ENCODE measurements around the gene PLA2G15.

Gene PLA2G15

DNA sequence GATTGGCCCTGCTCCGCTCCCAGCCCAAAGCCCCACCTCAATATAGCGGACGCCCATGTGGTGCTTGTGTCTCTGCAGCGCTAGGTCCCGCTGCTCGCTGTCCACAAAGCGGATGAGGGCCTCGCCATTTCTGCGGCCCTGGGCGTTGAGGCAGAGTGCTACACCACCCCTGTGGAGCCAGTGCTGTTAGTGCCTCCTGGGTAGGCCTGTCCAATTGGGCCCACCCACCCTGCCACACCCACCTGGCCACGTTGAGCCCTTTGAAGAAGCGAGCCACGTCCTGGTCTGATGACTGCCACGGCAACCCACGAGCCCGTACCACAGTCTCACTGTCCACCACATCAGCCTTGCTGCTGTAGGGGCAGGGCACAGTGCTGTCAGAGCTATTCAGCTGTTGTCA lies 12.8 kb upstream of the PLA2G15 start:
- no peak for DNase-seq (ENCODE audit: low spot score)

DNA sequence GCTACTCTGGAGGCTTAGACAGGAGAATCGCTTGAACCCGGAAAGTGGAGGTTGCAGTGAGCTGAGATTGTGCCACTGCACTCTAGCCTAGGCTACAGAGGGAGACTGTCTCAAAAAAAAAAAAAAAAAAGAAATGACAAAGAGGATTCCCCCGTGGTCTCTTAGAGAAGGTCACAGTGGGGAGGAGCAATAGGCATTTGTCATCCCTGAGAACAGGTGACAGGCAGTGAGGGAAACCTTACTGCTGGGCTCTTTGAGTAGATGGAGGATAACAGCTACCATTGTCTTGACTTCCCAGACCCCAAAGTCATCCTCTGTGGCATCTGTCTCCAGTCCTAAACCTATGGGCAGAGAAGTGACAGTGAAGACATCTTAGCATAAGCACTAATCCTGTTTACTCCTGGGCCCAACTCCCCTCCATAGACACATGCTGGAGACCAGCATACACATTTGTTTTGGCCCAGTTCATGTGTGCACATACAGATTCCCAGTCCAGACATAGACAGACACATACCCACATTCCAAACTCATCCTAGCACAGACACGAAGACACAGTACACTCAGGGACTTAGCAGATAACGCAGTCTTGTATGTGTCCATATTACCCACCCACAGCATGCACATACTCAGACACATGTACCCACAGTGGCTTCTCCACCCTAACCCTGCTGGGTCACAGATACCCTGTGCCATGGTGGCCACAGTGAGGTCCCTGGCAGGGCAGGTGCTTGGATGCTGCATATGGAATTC lies 11.9 kb upstream of the PLA2G15 start:
- DNase-seq (ENCODE audit: low spot score): no peak

- DNase-seq (ENCODE audit: low spot score): no peak
These were observed 11.4 kb upstream of the PLA2G15 start for GRCh38 chr16:68233835-68234187.

DNA sequence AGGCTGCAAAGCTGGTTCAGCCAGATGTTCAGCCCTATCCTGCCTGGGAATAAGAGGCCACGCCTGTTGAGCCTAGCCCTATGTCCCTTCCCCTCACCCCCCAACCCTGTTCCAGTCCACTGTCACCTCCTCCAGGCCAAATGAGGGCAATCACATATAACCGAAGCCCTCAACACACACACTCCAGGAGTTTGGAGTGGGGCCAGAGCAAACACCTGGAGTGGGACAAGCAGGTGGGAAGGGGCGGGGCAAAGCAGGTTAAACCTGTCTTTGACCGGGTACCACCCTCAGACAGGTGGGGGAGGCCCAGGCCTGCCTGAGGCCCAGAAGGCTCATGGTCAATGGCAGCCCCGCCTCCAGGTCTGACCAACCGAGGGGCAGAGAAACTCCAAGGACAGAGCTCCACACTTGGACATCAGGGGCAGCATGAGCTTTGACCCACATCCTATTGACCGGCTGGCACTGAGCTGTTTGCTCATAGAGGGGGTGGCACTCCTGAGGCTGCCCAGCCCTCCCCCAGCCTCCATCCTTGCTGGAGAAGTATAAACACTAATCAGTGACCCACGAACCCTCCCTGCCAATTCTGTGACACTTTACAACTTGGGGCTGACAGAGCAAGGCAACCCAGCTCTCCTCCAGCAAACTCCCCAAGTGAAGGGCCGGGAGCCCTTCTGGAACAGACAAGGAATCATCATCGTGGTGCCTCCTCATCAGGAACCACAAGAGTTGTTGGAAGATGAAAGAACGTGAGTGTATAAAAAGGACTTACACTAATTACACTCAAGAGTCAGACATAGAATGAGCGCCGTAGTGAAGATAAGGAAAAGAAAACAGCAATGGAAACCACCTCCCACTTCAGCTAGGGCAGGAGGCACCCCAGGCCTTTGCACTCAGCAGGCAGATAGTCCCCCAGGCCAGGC lies 10.7 kb upstream of the PLA2G15 start:
- no peak for DNase-seq (ENCODE audit: low spot score)

DNA sequence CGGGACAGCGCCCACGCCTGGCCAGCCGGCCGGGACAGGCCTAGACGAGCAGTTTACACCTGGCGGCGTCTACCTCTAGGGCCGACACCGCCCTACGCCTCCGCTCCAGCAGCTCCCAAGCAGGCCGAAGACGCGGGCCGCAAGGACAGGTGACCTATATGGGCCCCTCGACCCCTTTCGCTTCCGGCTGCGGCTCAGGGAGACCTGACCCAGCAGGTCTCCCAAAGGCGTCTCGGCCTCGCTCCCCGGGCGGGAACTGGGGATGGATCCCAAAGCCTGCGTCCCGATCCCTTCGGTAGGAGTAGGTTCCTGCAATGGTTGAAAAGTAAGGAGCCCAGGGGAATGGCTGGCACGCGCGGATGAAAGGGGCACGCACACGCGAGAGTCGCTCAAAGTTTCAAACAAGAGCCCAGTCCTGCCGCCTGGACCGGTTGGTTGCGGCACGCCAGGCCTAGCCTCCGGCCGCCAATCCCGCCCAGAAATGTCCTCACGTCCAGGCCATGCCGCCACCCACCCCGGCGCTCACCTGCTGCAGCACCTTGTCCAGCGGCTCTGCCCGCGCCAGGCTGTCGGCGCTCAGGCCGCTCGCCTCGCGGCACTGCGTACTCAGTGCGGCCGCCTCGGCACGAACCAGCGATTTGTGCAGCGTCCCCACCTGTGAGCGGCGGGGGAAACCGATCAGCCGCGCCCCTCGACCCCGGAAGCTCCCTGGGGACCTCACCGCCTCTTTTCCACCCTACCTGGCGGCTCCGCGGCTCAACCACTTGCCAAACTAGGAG lies 9.9 kb upstream of the PLA2G15 start:
- no peak for DNase-seq (ENCODE audit: low spot score)

DNA sequence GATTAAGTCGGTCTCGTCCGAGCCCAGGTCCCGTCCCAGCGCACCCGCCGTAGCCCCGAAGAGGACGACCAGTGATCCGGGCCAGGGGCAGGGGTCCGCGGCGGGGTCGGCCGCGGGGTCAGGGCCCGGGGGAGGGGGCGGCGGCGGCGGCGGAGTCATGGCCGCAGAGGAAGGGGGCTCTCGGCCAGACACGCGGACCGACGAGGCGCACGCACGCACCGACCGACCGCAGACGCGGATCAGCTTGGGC lies 9.4 kb upstream of the PLA2G15 start, which contains the start of gene ESRP2:
TSS of gene ESRP2 (minus strand) at position 241 of the 250 bp plus-strand sequence. CDS start at position 159, 82 bp downstream.
- DNase-seq (ENCODE audit: low spot score): no peak

- peak; percentile 79 for DNase-seq (ENCODE audit: low spot score)
These were observed 8.9 kb upstream of the PLA2G15 start for GRCh38 chr16:68236137-68236825.

DNA sequence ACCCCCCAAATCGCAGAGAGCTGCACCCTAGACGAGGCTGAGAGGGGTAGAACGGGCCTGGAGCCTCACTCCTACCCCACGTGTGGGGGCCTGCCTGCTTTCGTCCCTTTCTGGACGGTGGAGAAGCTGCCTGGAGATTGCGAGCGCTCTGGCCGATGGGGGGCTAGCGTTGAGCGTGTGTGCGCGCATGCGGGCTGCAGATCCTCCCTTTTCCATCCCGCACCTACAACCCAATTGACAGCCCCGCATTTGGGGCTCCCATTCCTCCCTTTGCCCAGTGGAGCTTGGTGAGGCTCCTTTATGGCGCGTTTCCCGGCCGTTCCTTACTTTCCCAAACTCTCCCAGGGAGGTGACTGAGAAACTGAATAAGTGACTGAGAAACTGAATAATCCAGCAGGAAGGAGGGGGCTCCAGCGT lies 8.3 kb upstream of the PLA2G15 start:
- no peak for DNase-seq (ENCODE audit: low spot score)

GRCh38 chr16:68237243-68238028 lies 7.7 kb upstream of the PLA2G15 start:
- peak; percentile 98 for DNase-seq (ENCODE audit: low spot score)

DNA sequence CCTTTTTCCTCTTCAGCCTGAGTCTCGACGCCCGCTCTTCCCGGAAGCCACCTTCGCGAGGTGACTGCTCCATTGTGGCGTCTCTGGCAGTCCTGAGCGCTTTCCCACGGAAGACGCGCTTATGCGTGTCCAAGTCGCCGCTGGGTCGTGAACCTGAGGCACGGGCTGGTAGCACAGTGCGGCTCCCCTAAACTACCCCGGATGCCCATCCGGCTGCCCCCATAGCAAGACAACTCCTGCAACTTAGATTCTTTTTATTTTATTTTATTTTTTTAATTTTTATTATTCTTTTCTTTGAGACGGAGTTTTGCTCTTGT lies 7.2 kb upstream of the PLA2G15 start:
- DNase-seq (ENCODE audit: low spot score): no peak

- DNase-seq (ENCODE audit: low spot score): no peak
These were observed 3.1 kb upstream of the PLA2G15 start for GRCh38 chr16:68242085-68242484.

DNA sequence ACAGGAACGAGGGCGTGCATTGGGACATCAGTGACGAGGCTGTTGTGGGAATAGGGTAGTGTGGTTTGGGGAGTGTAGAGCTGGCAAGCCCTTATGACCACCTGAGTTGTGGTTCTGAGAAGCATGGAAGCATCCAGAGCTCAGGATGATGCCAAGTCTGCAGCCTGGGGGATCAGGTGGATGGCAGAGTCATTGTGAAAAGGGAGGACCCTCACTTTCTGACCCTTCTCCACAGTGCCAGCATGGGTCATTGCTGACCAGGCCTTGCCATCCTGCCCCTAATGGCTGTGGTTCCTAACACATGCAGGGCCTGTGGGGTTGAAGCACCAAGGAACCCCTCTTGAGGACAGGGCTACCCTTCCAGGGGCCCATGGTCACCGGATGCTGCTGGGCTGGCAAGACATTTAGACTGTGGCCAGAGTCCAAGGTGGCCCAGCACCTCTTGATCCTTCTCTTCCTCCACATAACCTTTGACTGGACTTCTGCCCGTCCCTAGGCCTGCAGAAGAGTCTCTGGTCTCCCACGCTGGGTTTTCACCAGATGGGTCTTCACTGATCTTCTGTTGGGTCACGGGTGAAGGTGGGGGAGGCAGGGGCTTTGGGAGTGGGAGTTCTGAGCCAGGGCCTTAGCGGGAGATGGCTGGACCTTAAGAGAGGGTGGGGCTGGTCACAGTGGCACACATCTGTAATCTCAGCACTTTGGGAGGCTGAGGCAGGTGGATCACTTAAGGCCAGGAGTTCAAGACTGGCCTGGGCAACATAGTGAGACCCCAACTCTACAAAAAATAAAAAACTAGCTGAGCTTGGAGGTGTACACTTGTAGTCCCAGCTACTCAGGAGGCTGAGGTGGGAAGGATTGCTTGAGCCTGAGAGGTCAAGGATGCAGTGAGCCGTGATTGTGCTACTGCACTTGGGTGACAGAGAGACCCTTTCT lies 2.0 kb upstream of the PLA2G15 start:
- DNase-seq (ENCODE audit: low spot score): no peak

GRCh38 chr16:68244481-68244902 lies 681 bp upstream of the PLA2G15 start:
- no peak for DNase-seq (ENCODE audit: low spot score)

DNA sequence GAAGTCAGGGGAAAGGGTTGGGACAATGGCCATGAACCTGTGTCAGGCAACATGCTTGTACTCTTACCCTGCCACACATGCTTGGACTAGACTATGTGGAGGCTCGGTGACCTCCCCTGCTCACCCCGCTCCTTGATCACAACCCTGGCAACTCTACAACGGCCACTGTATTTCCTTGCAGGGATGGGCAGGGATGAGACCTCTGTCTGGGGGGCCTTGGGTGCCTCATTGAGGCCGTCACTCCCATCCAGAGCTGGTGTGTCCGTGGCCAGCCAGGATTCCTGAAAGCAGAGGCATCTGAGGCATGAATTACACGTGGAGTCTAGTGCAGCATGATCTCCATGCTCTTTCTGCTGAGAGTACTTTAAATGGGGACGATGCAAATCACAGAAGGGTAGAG lies 948 bp downstream of the PLA2G15 start:
- no peak for DNase-seq (ENCODE audit: low spot score)

GRCh38 chr16:68246666-68247065 lies 1.5 kb downstream of the PLA2G15 start:
- no peak for DNase-seq (ENCODE audit: low spot score)

DNA sequence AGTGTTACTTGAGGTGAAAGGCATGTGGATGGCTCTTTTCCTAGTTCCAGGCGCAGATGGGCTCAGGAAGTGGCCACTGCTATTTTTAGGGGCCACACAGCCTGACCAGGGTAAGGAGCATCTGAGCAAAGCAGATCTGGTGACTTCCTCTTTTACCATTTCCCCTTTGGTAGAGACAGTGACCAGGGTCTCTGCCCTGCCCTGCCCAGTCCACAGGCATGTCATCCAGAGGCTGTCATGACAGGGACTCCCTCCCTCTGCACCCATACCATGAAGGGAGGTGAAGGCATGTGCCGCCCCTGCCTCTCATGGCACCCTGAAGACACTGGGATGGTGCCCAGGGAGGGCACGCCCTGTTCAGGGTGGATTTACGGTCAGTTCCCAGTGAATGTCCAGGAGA lies 2.2 kb downstream of the PLA2G15 start:
- no peak for DNase-seq (ENCODE audit: low spot score)

GRCh38 chr16:68247932-68248331 lies 2.8 kb downstream of the PLA2G15 start:
- DNase-seq (ENCODE audit: low spot score): no peak

DNA sequence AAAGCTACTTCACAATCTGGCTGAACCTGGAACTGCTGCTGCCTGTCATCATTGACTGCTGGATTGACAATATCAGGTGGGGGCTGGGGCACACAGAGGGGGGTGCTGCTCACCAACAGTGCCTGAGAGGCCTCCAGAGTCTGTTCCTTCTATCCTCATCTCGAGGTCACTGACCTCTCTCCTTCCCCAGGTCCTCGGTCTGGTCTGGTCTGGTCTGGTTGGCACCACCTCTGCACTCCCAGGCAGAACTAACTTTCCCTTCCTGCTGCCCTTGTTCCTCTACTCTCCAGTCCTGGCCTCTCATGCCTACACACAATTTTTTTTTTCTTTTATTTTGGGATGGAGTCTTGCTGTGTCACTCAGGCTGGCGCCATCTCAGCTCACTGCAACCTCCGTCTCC lies 4.2 kb downstream of the PLA2G15 start:
- DNase-seq (ENCODE audit: low spot score): no peak

DNA sequence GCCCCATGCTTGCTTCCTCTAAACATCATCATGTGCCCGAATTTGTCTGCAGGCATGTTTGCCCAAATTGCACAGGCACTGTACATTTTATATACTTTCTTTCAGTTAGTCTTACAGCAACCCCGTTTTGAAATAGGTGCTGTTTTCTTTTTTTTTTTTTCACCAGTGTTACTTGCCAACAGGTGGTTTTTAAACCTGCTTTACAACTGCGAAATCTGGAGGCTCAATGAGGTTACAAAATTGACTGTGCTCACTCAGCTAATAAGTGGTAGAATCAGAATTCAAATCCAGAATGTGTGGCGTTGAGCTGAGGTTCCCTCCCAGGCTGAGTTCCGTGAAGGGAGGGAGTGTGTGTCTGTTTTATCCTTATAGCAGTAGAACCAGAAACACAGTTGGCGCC lies 5.8 kb downstream of the PLA2G15 start:
- no peak for DNase-seq (ENCODE audit: low spot score)

DNA sequence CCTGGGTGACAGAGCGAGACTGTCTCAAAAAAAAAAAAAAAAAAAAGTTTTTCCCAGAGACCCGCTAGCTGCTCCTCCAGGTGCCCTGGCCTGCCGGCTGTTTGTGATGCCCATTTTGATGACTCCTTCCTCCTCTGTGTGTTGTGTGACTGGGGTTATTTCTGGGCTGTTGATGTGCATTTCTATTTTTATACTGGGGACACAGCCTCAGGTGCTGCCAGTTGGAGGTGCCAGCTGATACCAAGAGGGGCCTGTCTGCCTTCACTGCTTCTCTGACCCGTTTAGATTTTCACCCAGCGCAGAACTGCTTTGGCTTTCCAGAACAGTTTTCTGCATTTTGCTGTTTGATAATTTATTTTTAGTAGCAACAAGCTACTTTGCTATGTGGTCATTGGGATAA lies 6.7 kb downstream of the PLA2G15 start:
- DNase-seq (ENCODE audit: low spot score): no peak
